22Rv1 (cell line): ENCODE measurements around the gene TCEANC.

Source experiments
- ZFX ChIP-seq: fragments of 450-650 bp; IDR thresholded peaks from 2 replicates; pipeline ENCODE4 v1.6.1; 2017; ENCODE audit warnings: antibody characterized with exemption, borderline replicate concordance
- TF ChIP-seq, protein P1 (sequence below): fragments of 450-650 bp; IDR thresholded peaks from 2 replicates; pipeline ENCODE4 v1.5.1; 2017; ENCODE audit warnings: mild to moderate bottlenecking

DNA sequence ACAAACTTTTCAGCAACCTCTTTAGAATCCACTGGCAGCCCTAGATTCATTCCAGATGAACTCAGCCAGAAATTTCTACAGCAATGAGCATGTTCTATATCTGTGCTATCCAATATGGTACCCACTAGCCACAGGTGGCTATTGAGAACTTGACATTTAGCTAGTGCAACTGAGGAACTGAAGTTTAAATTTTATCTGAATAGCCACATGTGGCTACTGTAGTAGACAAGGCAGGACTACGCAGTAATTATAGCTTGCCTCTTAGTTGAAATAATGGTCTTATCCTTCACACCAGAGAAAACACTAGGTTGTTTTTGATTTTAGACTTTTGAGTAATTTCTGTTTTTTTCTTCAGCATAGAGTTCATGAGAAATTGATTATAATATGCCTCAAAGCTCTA, 2.6 kb upstream of the TCEANC start:
- TF ChIP-seq, protein P1, sequence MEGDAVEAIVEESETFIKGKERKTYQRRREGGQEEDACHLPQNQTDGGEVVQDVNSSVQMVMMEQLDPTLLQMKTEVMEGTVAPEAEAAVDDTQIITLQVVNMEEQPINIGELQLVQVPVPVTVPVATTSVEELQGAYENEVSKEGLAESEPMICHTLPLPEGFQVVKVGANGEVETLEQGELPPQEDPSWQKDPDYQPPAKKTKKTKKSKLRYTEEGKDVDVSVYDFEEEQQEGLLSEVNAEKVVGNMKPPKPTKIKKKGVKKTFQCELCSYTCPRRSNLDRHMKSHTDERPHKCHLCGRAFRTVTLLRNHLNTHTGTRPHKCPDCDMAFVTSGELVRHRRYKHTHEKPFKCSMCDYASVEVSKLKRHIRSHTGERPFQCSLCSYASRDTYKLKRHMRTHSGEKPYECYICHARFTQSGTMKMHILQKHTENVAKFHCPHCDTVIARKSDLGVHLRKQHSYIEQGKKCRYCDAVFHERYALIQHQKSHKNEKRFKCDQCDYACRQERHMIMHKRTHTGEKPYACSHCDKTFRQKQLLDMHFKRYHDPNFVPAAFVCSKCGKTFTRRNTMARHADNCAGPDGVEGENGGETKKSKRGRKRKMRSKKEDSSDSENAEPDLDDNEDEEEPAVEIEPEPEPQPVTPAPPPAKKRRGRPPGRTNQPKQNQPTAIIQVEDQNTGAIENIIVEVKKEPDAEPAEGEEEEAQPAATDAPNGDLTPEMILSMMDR = no peak
- TF ChIP-seq ZFX = no peak
